ENCODE measurements around the gene KHDC1L.
"Not testable (repeated sequence)": the region's sequence is repeated elsewhere in the genome, so short reads cannot be mapped to it uniquely, and the experiment has no call there.

Gene KHDC1L, protein sequence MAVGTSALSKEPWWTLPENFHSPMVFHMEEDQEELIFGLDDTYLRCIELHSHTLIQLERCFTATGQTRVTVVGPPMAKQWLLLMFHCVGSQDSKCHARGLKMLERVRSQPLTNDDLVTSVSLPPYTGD

DNA sequence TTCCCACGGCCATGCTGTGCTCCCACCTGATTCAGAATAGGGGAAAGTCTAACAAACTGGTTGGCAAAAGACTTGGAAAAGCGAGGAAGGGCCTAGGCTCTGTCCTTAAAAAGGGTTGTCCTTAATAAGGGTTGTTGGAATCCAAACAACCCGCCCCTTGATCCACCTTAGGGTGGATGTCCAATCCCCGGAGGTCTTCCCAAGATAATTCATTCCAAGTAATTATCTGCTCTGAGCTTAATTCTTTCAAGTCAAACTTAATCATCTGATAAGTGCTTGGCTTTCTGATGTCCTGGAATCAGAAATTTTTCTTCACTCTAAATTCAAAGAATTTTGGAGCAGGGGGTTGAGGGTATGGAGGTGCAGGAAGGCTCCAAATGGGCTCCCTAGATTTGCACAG lies at the start of gene KHDC1L:
TSS of gene KHDC1L (minus strand) at position 101 of the 400 bp plus-strand sequence. CDS start at position 13, 88 bp downstream.
- in situ Hi-C loops (cut with MboI; ENCODE audit: low sequenced_read_pairs): no loop called here

DNA sequence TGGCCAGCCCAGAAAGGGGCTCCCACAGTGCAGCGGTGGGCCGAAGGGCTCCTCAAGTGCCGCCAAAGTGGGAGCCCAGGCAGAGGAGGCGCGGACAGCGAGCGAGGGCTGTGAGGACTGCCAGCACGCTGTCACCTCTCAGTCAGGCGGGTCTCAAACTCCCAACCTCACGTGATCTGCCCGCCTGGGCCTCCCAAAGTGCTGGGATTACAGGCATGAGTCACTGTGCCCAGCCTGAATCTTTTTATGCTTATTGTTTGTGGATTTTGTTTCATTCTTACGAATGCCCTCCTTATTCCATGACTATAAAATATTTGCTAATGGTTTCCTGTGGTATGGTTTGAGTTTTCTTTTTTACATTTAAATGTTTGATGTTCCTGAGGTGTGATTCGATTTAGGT lies 44.0 kb upstream of the KHDC1L start:
- in situ Hi-C loops (cut with MboI; ENCODE audit: low sequenced_read_pairs): not testable (repeated sequence)

DNA sequence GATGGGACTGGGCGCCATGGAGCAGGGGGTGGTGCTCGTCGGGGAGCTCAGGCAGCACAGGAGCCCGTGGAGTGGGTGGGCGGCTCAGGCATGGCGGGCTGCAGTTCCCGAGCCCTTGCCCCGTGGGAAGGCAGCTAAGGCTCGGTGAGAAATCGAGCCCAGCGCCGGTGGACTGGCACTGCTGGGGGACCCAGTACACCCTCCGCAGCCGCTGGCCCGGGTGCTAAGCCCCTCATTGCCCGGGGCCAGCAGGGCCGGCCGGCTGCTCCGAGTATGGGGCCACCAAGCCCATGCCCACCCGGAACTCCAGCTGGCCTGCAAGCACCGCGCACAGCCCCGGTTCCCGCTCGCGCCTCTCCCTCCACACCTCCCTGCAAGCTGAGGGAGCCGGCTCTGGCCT lies 43.6 kb upstream of the KHDC1L start:
- in situ Hi-C loops (cut with MboI; ENCODE audit: low sequenced_read_pairs): not testable (repeated sequence)

DNA sequence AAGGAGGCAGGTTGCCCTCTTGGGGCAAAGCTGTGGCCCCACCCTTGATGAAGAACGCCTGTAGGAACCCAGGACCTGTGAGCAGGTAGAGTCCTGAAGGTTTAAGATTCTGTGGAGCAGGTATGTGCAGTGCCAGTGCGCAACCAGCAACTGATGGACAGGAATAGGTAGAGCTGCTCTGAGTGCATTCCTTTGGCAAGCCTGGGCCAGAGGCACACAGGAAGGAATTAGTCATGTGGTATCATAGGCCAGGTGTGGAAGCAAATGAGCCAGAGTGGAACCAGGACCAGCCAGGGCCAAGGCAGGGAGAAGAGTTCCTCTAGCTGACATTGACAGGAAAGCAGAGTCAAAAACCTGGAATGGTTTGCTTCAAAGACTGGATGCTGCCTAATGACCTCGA lies 39.1 kb upstream of the KHDC1L start:
- in situ Hi-C loops (cut with MboI; ENCODE audit: low sequenced_read_pairs): no loop called here

DNA sequence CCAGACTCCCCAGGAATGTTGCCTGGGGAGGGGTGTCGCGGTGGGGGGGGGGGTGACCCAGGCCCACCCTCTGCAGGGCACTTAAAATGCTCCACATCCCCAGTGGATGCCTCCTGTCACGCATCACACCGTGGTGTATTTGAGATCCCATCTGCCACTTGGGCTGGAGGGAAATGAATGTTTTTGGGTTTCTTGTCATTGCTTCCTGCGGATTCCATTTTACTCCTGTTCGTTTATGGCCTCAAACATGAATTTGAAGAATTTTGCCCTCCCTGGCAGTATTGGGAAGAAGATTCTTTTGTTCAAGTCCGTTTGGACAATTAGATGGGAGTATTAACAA lies 38.2 kb upstream of the KHDC1L start:
- in situ Hi-C loops (cut with MboI; ENCODE audit: low sequenced_read_pairs): no loop called here

DNA sequence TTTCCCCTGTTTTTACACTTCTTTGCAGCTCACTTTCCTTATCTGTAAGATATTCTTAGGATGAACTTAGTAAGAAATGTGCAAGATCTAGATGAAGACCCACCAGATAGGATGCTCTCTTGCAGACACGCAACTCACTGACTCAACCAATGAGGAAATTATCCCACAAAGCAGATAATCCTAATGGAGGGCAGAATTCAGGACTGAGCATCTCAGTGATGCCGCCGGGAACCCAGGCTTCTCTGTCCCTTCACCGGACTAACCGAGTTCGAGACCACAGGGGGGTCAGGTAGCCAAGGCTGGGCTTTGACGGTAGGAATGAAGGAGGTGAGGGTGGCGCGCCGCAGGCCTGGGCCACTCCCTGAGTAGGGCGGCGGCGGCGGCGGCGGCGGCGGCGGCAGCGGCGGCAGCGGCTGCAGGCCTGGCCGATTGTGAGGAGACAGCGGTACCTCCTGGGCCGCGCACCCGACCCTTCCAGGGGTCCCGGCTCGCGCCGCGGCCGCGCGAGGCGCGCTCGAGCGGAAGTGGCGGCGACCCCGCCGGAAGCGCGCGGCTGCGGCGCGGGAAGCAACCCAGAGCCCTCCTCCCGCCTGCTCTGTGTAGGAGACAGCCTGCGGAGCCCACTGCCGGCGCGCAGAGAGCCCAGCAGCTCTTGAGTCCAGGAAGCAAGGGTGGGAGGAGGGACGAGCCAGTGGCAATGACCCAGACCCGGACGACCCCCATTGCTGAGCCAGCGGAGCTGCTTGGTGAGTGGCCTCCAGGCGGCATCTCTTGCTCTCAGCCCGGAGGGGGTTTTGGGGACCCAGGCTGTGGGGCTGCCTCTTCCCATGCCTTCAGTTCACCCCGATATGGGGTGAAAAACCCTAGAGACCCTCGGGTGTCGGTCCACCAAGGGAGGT lies 37.6 kb upstream of the KHDC1L start, which contains the start of gene KHDC1:
TSS of gene KHDC1 (minus strand) at position 526 of the 899 bp plus-strand sequence. CDS start 20,679 bp downstream, outside the sequence.
- in situ Hi-C loops (cut with MboI; ENCODE audit: low sequenced_read_pairs): no loop called here

DNA sequence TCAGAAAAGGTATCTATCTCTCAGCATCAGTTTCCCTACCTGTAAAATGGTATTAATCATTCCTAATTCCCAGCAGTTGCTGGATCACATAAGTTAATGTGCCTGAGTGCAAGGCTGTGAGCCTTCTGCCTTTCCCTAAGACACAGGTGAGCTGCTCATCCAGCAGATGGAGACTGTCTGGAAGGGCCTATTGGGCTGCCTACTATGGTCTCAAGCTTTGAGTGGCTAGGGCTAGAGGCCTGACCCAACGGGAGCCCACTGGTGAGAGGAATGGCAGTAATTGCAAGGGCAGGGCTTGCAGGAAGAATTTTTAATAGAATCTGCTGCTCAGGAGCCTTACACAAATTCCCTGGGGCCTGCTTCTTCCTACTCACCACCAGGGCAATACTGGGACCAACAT lies 33.4 kb upstream of the KHDC1L start:
- in situ Hi-C loops (cut with MboI; ENCODE audit: low sequenced_read_pairs): no loop called here

DNA sequence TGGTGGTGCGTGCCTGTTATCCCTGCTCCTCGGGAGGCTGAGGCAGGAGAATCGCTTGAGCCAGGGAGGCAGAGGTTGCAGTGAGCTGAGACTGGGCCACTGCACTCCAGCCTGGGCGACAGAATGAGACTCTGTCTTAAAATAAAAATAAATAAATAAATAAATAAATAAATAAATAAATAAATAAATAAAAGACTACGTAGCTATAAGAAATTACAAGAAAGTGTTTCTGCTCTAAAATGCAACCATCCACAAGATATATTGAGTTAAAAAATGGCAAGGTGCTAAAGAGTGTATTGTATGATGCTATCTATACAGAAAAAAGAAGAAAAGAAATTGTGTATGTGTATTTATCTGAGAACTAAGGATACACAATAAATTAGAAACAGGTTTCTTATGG lies 29.0 kb upstream of the KHDC1L start:
- in situ Hi-C loops (cut with MboI; ENCODE audit: low sequenced_read_pairs): not testable (repeated sequence)

DNA sequence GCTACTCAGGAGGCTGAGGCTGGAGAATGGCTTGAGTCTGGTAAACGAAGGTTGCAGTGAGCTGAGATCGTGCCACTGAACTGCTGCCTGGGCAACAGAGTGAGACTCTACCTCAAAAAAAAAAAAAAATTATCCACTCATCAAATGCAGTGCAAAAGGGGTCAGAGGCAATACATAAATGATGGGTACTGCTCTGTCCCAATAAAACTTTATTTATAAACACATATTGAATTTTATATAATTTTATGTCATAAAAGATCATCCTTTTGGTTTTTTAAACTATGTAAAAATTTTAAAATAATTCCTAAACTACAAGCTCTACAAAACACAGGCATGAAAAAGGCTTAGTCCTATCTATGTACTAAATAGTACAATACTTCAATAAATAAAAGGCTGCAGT lies 27.4 kb upstream of the KHDC1L start:
- in situ Hi-C loops (cut with MboI; ENCODE audit: low sequenced_read_pairs): no loop called here

DNA sequence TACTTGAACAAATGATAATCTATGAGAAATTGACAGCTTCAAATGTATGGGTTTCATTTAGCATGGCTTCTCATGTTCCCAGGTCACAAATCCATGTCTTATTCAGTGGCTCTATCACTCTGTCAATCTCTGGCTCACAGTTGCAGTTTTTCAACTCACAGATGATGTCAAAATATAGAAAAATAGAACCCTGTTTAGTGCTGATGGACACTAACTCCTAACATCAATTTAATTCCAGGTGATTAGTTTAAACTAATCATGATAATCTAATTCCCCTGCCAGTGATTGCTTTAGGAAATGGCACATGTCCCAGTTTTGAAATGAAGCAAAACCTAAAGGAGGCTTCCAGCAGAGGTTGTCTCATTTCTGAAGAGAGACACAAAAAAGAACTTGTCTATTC lies 24.7 kb upstream of the KHDC1L start:
- in situ Hi-C loops (cut with MboI; ENCODE audit: low sequenced_read_pairs): no loop called here

DNA sequence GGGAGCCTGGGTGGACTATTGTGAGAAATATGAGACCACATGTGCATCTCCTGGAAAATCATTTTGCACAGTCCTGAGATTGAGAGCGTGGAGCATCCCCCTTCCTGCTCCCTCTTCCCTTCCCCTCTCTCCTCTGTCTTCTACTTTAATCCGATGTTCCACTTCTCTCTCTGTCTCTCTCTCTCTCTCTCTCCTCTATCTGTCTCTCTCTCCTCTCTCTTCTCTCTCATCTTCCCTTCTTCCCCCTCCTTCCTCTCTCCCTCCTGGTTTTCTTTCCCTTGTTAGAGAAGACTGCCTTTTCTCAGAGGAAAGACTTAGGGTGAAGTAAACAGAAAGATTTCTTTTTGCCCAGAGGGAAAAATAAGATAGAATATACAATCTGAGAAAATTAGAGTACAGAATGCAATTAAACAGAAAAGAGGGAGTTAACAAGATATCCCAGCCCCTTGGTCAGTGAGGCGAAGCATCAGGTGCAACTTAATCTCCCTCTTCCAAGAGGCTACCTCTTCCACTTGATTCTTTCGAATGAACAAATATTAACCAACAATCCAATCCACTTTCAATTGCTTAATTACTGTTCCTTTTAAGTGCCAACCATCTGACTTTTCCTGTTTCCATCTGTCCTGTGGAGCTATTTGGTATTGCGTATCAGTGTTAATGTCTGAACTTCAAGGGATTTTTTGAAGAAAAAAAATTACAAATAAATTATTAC lies 23.1 kb upstream of the KHDC1L start:
- in situ Hi-C loops (cut with MboI; ENCODE audit: low sequenced_read_pairs): no loop called here

DNA sequence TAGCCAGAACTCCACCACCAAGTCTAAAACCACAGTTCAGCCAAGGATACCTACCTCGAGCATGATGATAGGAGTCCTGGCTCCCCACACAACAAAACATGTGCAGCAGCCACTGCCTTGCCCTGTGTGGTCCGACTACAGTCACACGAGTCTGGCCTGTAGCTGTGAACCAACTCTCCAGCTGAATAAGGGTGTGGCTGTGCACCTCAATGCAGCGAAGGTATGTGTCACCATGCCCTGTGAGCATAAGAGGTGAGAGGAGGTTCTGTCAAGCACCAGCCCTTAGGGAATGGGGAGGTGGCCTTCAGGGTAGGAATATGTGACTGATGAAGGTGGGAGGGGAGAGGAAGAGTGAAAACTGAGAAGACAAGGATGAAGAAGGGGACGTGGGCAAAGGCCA lies 16.7 kb upstream of the KHDC1L start:
- in situ Hi-C loops (cut with MboI; ENCODE audit: low sequenced_read_pairs): no loop called here

DNA sequence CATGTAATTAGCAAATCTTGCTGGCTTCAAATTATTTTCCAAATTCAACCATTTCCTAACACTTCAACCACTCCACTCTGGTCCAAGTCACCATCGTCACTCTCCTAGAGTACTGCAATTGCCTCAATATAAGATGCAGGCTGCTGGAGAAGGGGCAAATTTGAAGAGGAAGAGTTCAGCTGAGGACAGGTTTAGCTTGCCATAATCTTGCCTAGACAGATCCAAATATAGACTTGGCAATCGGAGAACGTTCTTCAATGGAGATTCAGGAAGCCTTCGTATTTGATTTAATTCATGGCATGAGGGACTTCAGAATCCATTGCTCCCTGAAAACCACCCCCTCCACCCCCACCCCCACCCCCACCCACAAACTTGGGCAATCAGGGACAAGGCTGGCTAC lies 15.4 kb upstream of the KHDC1L start:
- in situ Hi-C loops (cut with MboI; ENCODE audit: low sequenced_read_pairs): no loop called here

DNA sequence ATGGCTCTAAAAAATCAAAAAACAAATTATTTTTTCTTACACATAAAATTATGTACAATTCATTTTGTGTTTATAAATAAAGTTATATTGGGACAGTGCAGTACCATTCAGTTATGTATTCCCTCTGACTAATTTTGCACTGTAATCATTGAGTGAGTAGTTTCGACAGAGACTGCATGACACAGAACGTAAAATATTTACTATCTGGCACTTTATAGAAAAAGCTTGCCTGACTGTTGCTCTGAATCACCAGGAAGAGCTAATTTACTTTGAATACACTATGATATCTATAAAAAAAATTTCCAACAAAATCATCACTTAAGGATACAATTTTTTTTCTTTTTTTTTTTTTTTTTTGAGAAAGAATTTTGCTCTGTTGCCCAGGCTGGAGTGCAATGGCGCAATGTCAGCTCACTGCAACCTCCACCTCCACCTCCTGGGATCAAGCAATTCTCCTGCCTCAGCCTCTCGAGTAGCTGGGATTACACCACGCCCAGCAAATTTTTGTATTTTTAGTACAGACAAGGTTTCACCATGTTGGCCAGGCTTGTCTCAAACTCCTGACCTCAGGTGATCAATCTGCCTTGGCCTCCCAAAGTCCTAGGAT lies 11.0 kb upstream of the KHDC1L start:
- in situ Hi-C loops (cut with MboI; ENCODE audit: low sequenced_read_pairs): no loop called here

DNA sequence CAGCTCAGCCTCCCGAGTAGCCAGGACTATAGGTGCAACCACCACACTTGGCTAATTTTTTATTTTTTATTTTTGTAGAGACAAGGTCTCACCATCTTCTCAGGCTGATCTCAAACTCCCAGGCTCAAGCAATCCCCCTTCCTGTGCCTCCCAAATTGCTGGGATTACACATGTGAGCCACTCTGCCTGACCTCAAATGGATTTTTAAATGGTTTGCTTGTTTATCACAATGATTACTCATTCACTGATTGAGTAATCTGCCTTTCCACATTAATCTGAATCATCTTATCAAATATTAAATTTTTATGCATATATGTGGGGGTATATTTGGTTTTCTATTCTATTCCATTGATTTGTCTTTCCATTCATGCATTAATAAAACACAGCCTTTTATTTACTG lies 9.4 kb upstream of the KHDC1L start:
- in situ Hi-C loops (cut with MboI; ENCODE audit: low sequenced_read_pairs): no loop called here

DNA sequence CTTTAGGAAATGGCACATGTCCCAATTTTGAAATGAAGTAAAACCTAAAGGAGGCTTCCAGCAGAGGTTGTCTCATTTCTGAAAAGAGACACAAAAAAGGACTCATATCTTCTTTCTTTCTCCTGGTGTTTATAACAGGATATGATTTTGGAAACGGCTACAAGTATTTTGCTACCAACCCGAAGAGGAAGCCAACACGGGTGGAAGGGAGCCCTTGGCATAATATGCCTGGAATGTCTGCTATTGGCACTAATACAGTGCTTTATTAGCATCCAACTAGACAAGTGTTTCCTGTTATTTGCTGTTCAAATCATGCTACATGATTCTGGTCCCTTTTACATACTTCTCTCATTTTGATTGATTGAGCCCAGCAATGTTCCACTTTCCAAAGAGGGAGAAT lies 8.7 kb upstream of the KHDC1L start:
- in situ Hi-C loops (cut with MboI; ENCODE audit: low sequenced_read_pairs): not testable (repeated sequence)

DNA sequence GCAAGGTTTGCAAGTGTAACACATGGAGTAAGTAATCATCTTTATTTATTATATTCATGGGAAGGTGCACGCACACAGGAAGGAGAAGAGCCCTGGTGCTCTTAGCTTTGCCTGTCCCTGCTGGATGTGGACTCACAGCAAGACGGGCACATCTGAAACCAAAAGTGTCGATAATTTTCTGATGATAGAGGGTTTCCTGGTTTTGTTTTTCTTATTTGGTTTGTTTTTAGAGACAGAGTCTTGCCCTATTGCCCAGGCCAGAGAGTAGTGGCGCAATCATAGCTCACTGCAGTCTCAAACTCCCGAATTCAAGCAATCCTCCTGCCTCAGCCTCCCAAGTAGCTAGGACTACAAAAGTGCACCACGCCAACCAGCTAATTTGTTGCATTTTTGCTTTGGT lies 7.8 kb upstream of the KHDC1L start:
- in situ Hi-C loops (cut with MboI; ENCODE audit: low sequenced_read_pairs): no loop called here

DNA sequence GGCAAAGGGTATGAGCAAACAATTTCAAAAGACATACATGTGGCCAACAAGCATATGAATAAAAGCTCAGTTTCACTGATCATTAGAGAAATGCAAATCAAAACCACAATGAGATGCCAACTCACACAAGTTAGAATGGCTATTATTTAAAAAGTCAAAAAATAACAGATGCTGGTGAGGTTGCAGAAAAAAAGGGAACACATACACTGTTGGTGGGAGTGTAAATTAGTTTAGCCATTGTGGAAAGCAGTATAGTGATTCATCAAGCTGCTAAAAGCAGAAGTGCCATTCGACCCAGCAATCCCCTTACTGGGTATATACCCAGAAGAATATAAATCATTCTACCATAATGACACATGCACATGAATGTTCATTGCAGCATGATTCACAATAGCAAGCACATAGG lies 6.7 kb upstream of the KHDC1L start:
- in situ Hi-C loops (cut with MboI; ENCODE audit: low sequenced_read_pairs): no loop called here

DNA sequence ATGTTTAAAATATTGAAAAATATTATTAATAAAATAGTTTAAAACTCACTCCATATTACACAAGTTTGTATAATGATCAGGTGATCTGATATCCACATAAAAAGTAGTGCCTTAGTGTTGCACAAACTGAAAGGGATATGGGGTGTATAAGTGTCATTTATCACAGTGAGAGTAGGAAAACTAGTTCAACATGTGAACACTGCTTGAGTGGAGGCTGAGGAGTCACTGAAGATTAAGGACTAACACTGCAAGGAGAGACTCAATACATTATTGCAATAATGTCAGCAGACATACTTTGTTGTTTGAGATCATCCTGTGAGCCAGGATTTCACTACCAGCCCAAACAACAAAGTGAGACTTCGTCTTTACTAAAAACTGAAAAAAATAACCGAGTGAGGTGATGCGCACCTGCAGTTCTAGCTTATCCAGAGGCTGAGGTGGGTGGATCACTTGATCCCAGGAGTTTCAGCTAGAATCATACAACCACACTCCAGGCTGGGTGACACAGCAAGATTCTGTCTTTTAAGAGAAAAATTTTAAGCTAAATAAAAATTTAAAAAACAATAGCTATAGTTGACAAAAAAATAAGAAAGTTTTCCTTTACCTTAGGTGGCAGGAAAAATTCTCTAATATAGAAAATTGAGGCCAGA lies 2.4 kb upstream of the KHDC1L start:
- in situ Hi-C loops (cut with MboI; ENCODE audit: low sequenced_read_pairs): no loop called here

DNA sequence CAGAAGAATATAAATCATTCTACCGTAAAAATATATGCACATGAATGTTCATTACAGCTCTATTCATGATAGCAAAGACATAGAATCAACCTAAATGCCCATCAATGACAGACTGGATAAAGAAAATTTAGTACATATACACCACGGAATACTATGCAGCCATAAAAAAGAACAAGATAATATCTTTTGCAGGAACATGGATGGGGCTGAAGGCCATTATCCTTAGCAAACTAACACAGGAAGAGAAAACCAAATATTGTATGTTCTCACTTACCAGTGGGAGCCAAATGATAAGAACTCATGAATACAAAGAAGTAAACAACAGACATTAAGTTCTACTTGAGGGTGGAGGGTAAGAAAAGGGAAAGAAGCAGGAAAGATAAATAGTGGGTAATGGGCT lies 8.4 kb downstream of the KHDC1L start:
- in situ Hi-C loops (cut with MboI; ENCODE audit: low sequenced_read_pairs): no loop called here

DNA sequence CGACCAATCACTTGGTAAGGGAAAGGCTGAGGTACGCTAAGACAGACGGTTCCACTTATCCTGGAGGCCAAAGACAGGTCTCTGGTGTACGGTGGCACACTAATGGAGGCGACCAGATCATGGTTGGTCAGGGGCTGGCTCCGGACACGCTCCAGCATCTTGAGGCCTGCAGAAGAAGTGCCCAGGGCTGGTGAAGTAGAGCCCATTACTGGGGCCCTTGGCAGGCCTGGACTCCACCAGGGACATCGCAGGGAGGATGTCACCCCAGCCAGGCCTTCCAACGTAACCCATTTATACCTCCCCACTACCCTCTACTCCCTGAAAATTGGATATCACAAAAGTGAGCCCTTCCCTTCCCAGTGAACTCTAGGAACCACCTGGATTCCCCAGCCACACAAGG lies 16.2 kb downstream of the KHDC1L start:
- in situ Hi-C loops (cut with MboI; ENCODE audit: low sequenced_read_pairs): no loop called here
